Lung (tissue), 12 donors: Measurements from ENCODE around the gene RBMXL3. TPM values are rescaled to one million over a fixed set of nuclear protein-coding genes. Genes with fewer than 3 reads are reported as not detected.

Experiments used
- ATAC-seq: fragments of 200-7000 bp; cut with Tn5 transposase; one replicate; pipeline ENCODE4 v1.9.1; 2020; ENCODE audit warnings: moderate number of reproducible peaks; ENCODE audit not compliant: insufficient read depth, low FRiP score
- DNase-seq, 3 donors: peaks; one replicate each; pipeline ENCODE4 v3.0.0-alpha.2; 2013 to 2017
- H3K27ac ChIP-seq, 2 donors: one replicate each; pipeline ENCODE4 v1.5.1; 2013; ENCODE audit warnings: mild to moderate bottlenecking in 2 of 2, moderate library complexity in 2 of 2, control low read depth in 1 of 2, inconsistent platforms in 1 of 2, low read depth in 1 of 2, low read length in 1 of 2
- H3K27me3 ChIP-seq, 3 donors: one replicate each; pipeline ENCODE4 v1.5.1; 2013; ENCODE audit warnings: low read length in 2 of 3; ENCODE audit not compliant: control insufficient read depth in 3 of 3, insufficient read depth in 3 of 3
- H3K36me3 ChIP-seq, 4 donors: one replicate each; pipeline ENCODE4 v1.5.1; 2013; ENCODE audit warnings: low read length in 4 of 4, mild to moderate bottlenecking in 1 of 4, moderate library complexity in 1 of 4; ENCODE audit not compliant: control insufficient read depth in 4 of 4, insufficient read depth in 4 of 4
- H3K4me1 ChIP-seq, 5 donors: one replicate each; pipeline ENCODE4 v1.5.1; 2013; ENCODE audit warnings: low read length in 5 of 5, mild to moderate bottlenecking in 2 of 5, moderate library complexity in 1 of 5; ENCODE audit not compliant: control insufficient read depth in 5 of 5, insufficient read depth in 5 of 5
- H3K4me3 ChIP-seq: one replicate; pipeline ENCODE4 v1.5.1; 2013; ENCODE audit warnings: mild to moderate bottlenecking, control low read depth, moderate library complexity
- H3K9ac ChIP-seq, 2 donors: one replicate each; pipeline ENCODE4 v1.5.1; 2013; ENCODE audit warnings: low read length in 2 of 2, control low read depth in 1 of 2; ENCODE audit not compliant: insufficient read depth in 1 of 2
- H3K9me3 ChIP-seq, 4 donors: one replicate each; pipeline ENCODE4 v1.5.1; 2013; ENCODE audit warnings: low read length in 3 of 4, mild to moderate bottlenecking in 1 of 4, moderate library complexity in 1 of 4; ENCODE audit not compliant: control insufficient read depth in 4 of 4, insufficient read depth in 3 of 4
- WGBS, 2 donors: extraction: QIAGEN DNeasy Blood & Tissue Kit; methylation state at CpG; one replicate each; pipeline ENCODE4 v1.1.7; 2013; 5-methylcytosine and 5-hydroxymethylcytosine counted together
- polyA plus RNA-seq, 2 donors: library from polyadenylated mRNA; stranded (reverse); fragments of 200-250 nt; gene quantifications; one replicate each; pipeline ENCODE4 v1.2.1, GENCODE V29; 2013
- total RNA-seq, 2 donors: library from RNA; depleted of rRNA in 1 of 2; stranded (reverse); fragments of >200 nt in 1 of 2; gene quantifications; one replicate each; pipeline ENCODE4 v1.2.1, GENCODE V29; 2014 to 2021
- TF ChIP-seq, protein P1 (sequence below): IDR thresholded peaks from 2 replicates; pipeline ENCODE4 v1.5.1; 2012; ENCODE audit warnings: mild to moderate bottlenecking; ENCODE audit errors: control extremely low read depth, extremely low read depth
- donor health status: control.
- donor health status: control.
- donor health status: Bipolar disorder and iron deficiency.
- donor health status: healthy.
- donor health status: DM: yes; HTN: yes; CAD: no.

The RBMXL3 gene
- total and polyA plus RNA-seq, 4 donors, result not detected

DNA sequence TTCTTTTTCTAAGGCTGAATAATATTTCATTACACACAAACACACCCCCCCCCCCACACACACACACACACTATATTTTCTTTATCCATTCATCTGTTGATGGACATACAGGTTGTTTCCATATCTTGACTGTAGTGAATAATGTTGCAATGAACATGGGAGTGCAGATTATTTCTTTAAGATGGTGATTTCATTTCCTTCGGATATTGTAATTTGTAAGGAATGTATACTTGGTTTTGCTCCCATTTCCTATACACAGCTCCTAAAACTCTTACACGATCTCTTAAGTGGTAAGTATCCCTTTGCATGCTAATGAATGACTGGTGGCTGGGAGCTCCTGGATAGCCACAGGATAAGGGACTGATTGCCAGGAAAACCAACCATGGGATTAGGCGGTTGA lies 14.7 kb upstream of the RBMXL3 start:
- TF ChIP-seq, protein P1, sequence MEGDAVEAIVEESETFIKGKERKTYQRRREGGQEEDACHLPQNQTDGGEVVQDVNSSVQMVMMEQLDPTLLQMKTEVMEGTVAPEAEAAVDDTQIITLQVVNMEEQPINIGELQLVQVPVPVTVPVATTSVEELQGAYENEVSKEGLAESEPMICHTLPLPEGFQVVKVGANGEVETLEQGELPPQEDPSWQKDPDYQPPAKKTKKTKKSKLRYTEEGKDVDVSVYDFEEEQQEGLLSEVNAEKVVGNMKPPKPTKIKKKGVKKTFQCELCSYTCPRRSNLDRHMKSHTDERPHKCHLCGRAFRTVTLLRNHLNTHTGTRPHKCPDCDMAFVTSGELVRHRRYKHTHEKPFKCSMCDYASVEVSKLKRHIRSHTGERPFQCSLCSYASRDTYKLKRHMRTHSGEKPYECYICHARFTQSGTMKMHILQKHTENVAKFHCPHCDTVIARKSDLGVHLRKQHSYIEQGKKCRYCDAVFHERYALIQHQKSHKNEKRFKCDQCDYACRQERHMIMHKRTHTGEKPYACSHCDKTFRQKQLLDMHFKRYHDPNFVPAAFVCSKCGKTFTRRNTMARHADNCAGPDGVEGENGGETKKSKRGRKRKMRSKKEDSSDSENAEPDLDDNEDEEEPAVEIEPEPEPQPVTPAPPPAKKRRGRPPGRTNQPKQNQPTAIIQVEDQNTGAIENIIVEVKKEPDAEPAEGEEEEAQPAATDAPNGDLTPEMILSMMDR, result no peak
- 71 to 87% methylated on average over 3 of the region's 3 CpGs for WGBS, 2 donors
- Histone ChIP-seq H3K27me3 (peaks cover 0 to 32% (median 6%) of the 10 kb centered on the region in 3 donors), H3K4me3 (no peak overlapping the region), H3K9ac (no peak overlapping the region), H3K4me1 (no peaks in the 10 kb centered on the region), H3K27ac (no peak overlapping the region), H3K36me3 (peaks cover 0 to 3% (median 0%) of the 10 kb centered on the region in 4 donors), H3K9me3 (no peaks in the 10 kb centered on the region)
- ATAC-seq (no peak), DNase-seq (no peak)

DNA sequence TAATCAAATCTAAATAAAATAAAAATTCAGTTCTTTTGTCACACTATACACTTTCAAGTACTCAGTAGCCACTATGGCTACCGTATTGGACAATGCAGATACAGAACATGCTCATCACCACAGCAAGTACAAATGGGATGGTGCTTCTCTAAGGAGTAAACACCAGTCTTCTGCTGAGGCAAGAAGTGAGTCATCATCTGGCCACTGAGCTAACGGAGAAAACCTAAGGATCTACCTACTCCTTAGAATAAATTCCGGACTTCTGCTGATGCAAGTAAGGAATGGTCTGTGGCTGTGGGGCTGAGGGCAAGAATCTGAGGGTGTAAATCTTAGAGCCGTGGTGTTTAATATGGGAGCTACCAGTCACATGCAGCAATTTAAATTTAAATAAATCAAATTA lies 11.3 kb upstream of the RBMXL3 start:
- WGBS, 2 donors, result 80 to 93% methylated on average over 4 of the region's 4 CpGs
- no peak overlapping the region for H3K27ac ChIP-seq
- ATAC-seq (no peak), DNase-seq (no peak)
- no peak overlapping the region for H3K4me3 ChIP-seq
- no peaks in the 10 kb centered on the region for H3K4me1 ChIP-seq
- TF ChIP-seq, protein P1, result no peak
- no peak overlapping the region for H3K9ac ChIP-seq
- no peaks in the 10 kb centered on the region for H3K9me3 ChIP-seq
- peaks cover 0 to 3% (median 0%) of the 10 kb centered on the region in 4 donors for H3K36me3 ChIP-seq
- peaks cover 0 to 38% (median 9%) of the 10 kb centered on the region in 3 donors for H3K27me3 ChIP-seq

DNA sequence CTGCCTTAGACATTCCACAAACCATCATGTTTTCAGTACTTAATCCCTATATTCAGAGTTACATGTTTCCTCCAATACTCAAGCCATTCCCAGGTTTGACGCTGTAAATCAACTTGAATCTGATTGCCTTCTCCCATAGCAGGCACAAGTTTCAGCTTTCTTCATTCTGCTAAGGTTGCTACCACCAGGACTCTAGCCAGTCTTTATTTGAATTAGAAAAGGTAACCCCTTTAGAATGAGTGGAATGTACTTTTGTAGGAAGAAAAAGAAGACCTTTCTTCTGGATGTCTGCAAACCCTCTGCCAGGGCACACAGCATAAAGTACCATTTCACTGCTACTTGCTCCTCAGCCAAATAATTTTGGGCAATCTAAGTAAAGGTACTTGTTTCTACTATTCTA lies 10.7 kb upstream of the RBMXL3 start:
- Histone ChIP-seq H3K4me3 (no peak overlapping the region), H3K27me3 (peaks cover 0 to 38% (median 7%) of the 10 kb centered on the region in 3 donors), H3K4me1 (no peaks in the 10 kb centered on the region), H3K36me3 (peaks cover 0 to 3% (median 0%) of the 10 kb centered on the region in 4 donors), H3K9me3 (no peaks in the 10 kb centered on the region), H3K9ac (no peak overlapping the region), H3K27ac (no peak overlapping the region)
- TF ChIP-seq, protein P1, result no peak
- no peak for DNase-seq
- no peak for ATAC-seq
- WGBS, 2 donors, result 66 to 86% methylated on average over 1 of the region's 1 CpG

DNA sequence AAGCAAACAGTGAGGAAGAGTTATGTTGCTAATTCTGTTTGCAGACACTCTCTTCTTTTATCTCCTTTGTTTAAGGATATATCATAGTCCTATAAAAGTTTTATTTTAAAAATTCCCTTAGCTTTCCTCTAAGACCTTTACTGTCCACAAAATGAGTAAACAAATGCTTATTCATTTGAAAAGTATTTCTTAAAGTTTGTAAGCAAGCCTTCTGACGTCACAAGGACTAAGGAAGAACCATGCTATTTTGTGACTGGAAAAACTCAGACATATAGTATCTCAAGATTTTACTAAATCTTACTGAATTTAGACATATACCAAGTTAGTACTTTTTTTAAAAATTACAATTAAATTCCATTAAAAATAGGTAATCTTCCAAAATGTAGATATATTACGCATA lies 5.2 kb upstream of the RBMXL3 start:
- no peak overlapping the region for H3K27ac ChIP-seq

More for the DNA sequence above, 5.2 kb upstream of the RBMXL3 start:
- Histone ChIP-seq H3K4me1 (no peaks in the 10 kb centered on the region), H3K9me3 (no peaks in the 10 kb centered on the region), H3K9ac (no peak overlapping the region), H3K36me3 (no peaks in the 10 kb centered on the region), H3K27me3 (peaks cover 0 to 31% (median 12%) of the 10 kb centered on the region in 3 donors), H3K4me3 (no peak overlapping the region)
- no peak for ATAC-seq
- WGBS, 2 donors, result 74 to 88% methylated on average over 2 of the region's 2 CpGs
- DNase-seq, result no peak
- TF ChIP-seq, protein P1, result no peak
